HEK293 (cell line): ENCODE measurements around the gene PAM.

ENCODE experiments used
- GLI4 ChIP-seq: fragments of 450-650 bp; formaldehyde crosslinking; IDR thresholded peaks from 2 replicates; pipeline ENCODE4 v1.5.1; 2016; ENCODE audit warnings: missing biosample characterization, missing genetic modification characterization
- KLF9 ChIP-seq: fragments of 450-650 bp; formaldehyde crosslinking; IDR thresholded peaks from 2 replicates; pipeline ENCODE4 v1.5.1; 2016; ENCODE audit warnings: missing biosample characterization, missing genetic modification characterization, low read depth
- PBX3 ChIP-seq: sonication (generic); formaldehyde crosslinking; IDR thresholded peaks from 2 replicates; pipeline ENCODE4 v1.8.1; 2022; ENCODE audit warnings: mild to moderate bottlenecking, moderate library complexity, missing genetic modification reagents
- PRDM10 ChIP-seq: fragments of 450-650 bp; formaldehyde crosslinking; IDR thresholded peaks from 2 replicates; pipeline ENCODE4 v1.5.1; 2016; ENCODE audit warnings: missing biosample characterization, missing genetic modification characterization
- SALL2 ChIP-seq: fragments of 450-650 bp; formaldehyde crosslinking; IDR thresholded peaks from 2 replicates; pipeline ENCODE4 v1.5.0; 2017; ENCODE audit warnings: missing biosample characterization, mild to moderate bottlenecking, missing genetic modification characterization, borderline replicate concordance
- ZEB2 ChIP-seq: fragments of 450-650 bp; formaldehyde crosslinking; IDR thresholded peaks from 2 replicates; pipeline ENCODE4 v1.5.1; 2016; ENCODE audit warnings: missing biosample characterization, missing genetic modification characterization
- ZNF114 ChIP-seq: fragments of 450-650 bp; formaldehyde crosslinking; IDR thresholded peaks from 2 replicates; pipeline ENCODE4 v1.5.0; 2017; ENCODE audit warnings: missing biosample characterization, missing genetic modification characterization
- ZNF148 ChIP-seq: fragments of 450-650 bp; formaldehyde crosslinking; IDR thresholded peaks from 2 replicates; pipeline ENCODE4 v1.5.0; 2017; ENCODE audit warnings: missing biosample characterization, missing genetic modification characterization, borderline replicate concordance
- ZNF155 ChIP-seq: fragments of 450-650 bp; formaldehyde crosslinking; IDR thresholded peaks from 2 replicates; pipeline ENCODE4 v1.5.1; 2016; ENCODE audit warnings: missing biosample characterization, missing genetic modification characterization
- ZNF23 ChIP-seq: fragments of 450-650 bp; formaldehyde crosslinking; IDR thresholded peaks from 2 replicates; pipeline ENCODE4 v1.5.1; 2016; ENCODE audit warnings: missing biosample characterization, missing genetic modification characterization, borderline replicate concordance
- ZNF37A ChIP-seq: fragments of 450-650 bp; IDR thresholded peaks from 2 replicates; pipeline ENCODE4 v1.5.1; 2018; ENCODE audit warnings: missing biosample characterization, missing genetic modification characterization
- ZNF391 ChIP-seq: fragments of 450-650 bp; formaldehyde crosslinking; IDR thresholded peaks from 2 replicates; pipeline ENCODE4 v1.5.1; 2016; ENCODE audit warnings: low read depth, missing biosample characterization, missing genetic modification characterization, borderline replicate concordance
- ZNF416 ChIP-seq: fragments of 450-650 bp; formaldehyde crosslinking; IDR thresholded peaks from 2 replicates; pipeline ENCODE4 v1.5.1; 2016; ENCODE audit warnings: missing biosample characterization, missing genetic modification characterization
- ZNF423 ChIP-seq: fragments of 450-650 bp; formaldehyde crosslinking; IDR thresholded peaks from 2 replicates; pipeline ENCODE4 v1.5.1; 2016; ENCODE audit warnings: missing biosample characterization, missing genetic modification characterization
- ZNF514 ChIP-seq: fragments of 450-650 bp; formaldehyde crosslinking; IDR thresholded peaks from 2 replicates; pipeline ENCODE4 v1.5.1; 2016; ENCODE audit warnings: missing biosample characterization, missing genetic modification characterization
- ZNF530 ChIP-seq: fragments of 450-650 bp; formaldehyde crosslinking; IDR thresholded peaks from 2 replicates; pipeline ENCODE4 v1.5.1; 2016; ENCODE audit warnings: low read depth, missing biosample characterization, missing genetic modification characterization
- ZNF549 ChIP-seq: fragments of 450-650 bp; IDR thresholded peaks from 2 replicates; pipeline ENCODE4 v1.5.1; 2018; ENCODE audit warnings: missing biosample characterization, missing genetic modification characterization, mild to moderate bottlenecking, inconsistent platforms, moderate library complexity
- ZNF629 ChIP-seq: fragments of 450-650 bp; formaldehyde crosslinking; IDR thresholded peaks from 2 replicates; pipeline ENCODE4 v1.5.1; 2017; ENCODE audit warnings: missing biosample characterization, missing genetic modification characterization
- ZNF658 ChIP-seq: fragments of 450-650 bp; formaldehyde crosslinking; IDR thresholded peaks from 2 replicates; pipeline ENCODE4; 2016; ENCODE audit warnings: missing biosample characterization, missing genetic modification characterization
- ZNF76 ChIP-seq: fragments of 450-650 bp; formaldehyde crosslinking; IDR thresholded peaks from 2 replicates; pipeline ENCODE4; 2016; ENCODE audit warnings: low read depth, missing biosample characterization, missing genetic modification characterization, borderline replicate concordance
- ZSCAN16 ChIP-seq: fragments of 450-650 bp; formaldehyde crosslinking; IDR thresholded peaks from 2 replicates; pipeline ENCODE4 v1.5.1; 2016; ENCODE audit warnings: missing biosample characterization, missing genetic modification characterization
- ZSCAN18 ChIP-seq: fragments of 450-650 bp; formaldehyde crosslinking; IDR thresholded peaks from 2 replicates; pipeline ENCODE4 v1.5.1; 2016; ENCODE audit warnings: missing biosample characterization, missing genetic modification characterization
- TF ChIP-seq, protein P1 (sequence below): fragments of 450-650 bp; formaldehyde crosslinking; IDR thresholded peaks from 2 replicates; pipeline ENCODE4 v1.5.1; 2016; ENCODE audit warnings: missing biosample characterization, missing genetic modification characterization, low read depth
- TF ChIP-seq, protein P2 (sequence below): fragments of 450-650 bp; formaldehyde crosslinking; IDR thresholded peaks from 2 replicates; pipeline ENCODE4 v1.5.1; 2016; ENCODE audit warnings: missing biosample characterization, missing genetic modification characterization
- TF ChIP-seq, protein P3 (sequence below): fragments of 450-650 bp; formaldehyde crosslinking; IDR thresholded peaks from 2 replicates; pipeline ENCODE4 v1.5.1; 2016; ENCODE audit warnings: missing biosample characterization, missing genetic modification characterization, low read depth

The PAM gene

GRCh38 chr5:102754767-102755431 lies at the start of gene PAM (continued):
- TF ChIP-seq ZNF629 (no peak), PBX3 (CRISPR knock-in tag) (no peak), ZNF114 (no peak), ZSCAN18 (tag by site-specific recombination) (no peak), SALL2 (no peak), ZNF658 (tag by site-specific recombination) (no peak), ZNF148 (no peak), ZSCAN16 (tag by site-specific recombination) (no peak), PRDM10 (tag by site-specific recombination) (no peak), KLF9 (tag by site-specific recombination) (peak; percentile 28; the same call in 1 of the 2 replicates), ZNF530 (tag by site-specific recombination) (no peak), ZNF549 (tag by site-specific recombination) (no peak), ZNF37A (tag by site-specific recombination) (no peak), ZEB2 (tag by site-specific recombination) (no peak), ZNF416 (no peak), ZNF23 (no peak), ZNF76 (tag by site-specific recombination) (no peak), ZNF391 (tag by site-specific recombination) (no peak), ZNF514 (no peak), ZNF423 (tag by site-specific recombination) (peak; percentile 90), ZNF155 (tag by site-specific recombination) (no peak), GLI4 (no peak)
- TF ChIP-seq, protein P1, sequence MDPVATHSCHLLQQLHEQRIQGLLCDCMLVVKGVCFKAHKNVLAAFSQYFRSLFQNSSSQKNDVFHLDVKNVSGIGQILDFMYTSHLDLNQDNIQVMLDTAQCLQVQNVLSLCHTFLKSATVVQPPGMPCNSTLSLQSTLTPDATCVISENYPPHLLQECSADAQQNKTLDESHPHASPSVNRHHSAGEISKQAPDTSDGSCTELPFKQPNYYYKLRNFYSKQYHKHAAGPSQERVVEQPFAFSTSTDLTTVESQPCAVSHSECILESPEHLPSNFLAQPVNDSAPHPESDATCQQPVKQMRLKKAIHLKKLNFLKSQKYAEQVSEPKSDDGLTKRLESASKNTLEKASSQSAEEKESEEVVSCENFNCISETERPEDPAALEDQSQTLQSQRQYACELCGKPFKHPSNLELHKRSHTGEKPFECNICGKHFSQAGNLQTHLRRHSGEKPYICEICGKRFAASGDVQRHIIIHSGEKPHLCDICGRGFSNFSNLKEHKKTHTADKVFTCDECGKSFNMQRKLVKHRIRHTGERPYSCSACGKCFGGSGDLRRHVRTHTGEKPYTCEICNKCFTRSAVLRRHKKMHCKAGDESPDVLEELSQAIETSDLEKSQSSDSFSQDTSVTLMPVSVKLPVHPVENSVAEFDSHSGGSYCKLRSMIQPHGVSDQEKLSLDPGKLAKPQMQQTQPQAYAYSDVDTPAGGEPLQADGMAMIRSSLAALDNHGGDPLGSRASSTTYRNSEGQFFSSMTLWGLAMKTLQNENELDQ (tag by site-specific recombination), result no peak
- TF ChIP-seq, protein P2, sequence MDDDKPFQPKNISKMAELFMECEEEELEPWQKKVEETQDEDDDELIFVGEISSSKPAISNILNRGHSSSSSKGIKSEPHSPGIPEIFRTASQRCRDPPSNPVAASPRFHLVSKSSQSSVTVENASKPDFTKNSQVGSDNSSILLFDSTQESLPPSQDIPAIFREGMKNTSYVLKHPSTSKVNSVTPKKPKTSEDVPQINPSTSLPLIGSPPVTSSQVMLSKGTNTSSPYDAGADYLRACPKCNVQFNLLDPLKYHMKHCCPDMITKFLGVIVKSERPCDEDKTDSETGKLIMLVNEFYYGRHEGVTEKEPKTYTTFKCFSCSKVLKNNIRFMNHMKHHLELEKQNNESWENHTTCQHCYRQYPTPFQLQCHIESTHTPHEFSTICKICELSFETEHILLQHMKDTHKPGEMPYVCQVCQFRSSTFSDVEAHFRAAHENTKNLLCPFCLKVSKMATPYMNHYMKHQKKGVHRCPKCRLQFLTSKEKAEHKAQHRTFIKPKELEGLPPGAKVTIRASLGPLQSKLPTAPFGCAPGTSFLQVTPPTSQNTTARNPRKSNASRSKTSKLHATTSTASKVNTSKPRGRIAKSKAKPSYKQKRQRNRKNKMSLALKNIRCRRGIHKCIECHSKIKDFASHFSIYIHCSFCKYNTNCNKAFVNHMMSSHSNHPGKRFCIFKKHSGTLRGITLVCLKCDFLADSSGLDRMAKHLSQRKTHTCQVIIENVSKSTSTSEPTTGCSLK (tag by site-specific recombination), result no peak
- TF ChIP-seq, protein P3, sequence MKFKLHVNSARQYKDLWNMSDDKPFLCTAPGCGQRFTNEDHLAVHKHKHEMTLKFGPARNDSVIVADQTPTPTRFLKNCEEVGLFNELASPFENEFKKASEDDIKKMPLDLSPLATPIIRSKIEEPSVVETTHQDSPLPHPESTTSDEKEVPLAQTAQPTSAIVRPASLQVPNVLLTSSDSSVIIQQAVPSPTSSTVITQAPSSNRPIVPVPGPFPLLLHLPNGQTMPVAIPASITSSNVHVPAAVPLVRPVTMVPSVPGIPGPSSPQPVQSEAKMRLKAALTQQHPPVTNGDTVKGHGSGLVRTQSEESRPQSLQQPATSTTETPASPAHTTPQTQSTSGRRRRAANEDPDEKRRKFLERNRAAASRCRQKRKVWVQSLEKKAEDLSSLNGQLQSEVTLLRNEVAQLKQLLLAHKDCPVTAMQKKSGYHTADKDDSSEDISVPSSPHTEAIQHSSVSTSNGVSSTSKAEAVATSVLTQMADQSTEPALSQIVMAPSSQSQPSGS (tag by site-specific recombination), result no peak
